PC-9 (cell line): ENCODE measurements around the gene PSME3IP1. TPM values are rescaled to one million over a fixed set of nuclear protein-coding genes. Genes with fewer than 3 reads are reported as not detected.

ENCODE experiments used
- Bru-seq: library from RNA; stranded (reverse); fragments of 400-500 nt; gene quantifications from one replicate; lab custom pipeline; 2021; lab: Mats Ljungman, UMichigan
- BruChase-seq, 2 experiments: library from RNA; stranded (reverse); fragments of 400-500 nt; gene quantifications; one replicate each; lab custom pipeline; 2021; lab: Mats Ljungman, UMichigan
- BruUV-seq: library from RNA; stranded (reverse); fragments of 400-500 nt; replicated peaks from 2 replicates; lab custom pipeline; 2021; lab: Mats Ljungman, UMichigan
- CTCF ChIA-PET: fragments of 300-600 bp; sonication (Branson Sonifier 250); formaldehyde crosslinking; loops from one replicate; lab custom pipeline; 2022; ENCODE audit warnings: antibody characterized with exemption; lab: Charles Lee
- POLR2A ChIA-PET: fragments of 300-600 bp; sonication (Branson Sonifier 250); formaldehyde crosslinking; loops from one replicate; lab custom pipeline; 2022; ENCODE audit warnings: antibody characterized with exemption; ENCODE audit not compliant: unreplicated experiment; lab: Charles Lee
- DNase-seq, 2 experiments: peaks; one replicate each; pipeline versions ENCODE4 v3.0.0 to v3.0.0-alpha.2; 2015 to 2022; ENCODE audit warnings: mixed read lengths in 1 of 2
- H2AFZ ChIP-seq: fragments of 200-600 bp; sonication (generic); 2 replicates; pipeline ENCODE4 v1.8.1; 2017; ENCODE audit warnings: antibody characterized with exemption
- H3F3A ChIP-seq: fragments of 200-600 bp; sonication (generic); 2 replicates; pipeline ENCODE4 v1.8.1; 2017; ENCODE audit warnings: antibody characterized with exemption, mild to moderate bottlenecking, low read depth; ENCODE audit not compliant: insufficient read depth
- H3K27ac ChIP-seq: fragments of 200-600 bp; sonication (generic); 2 replicates; pipeline ENCODE4 v1.6.1; 2016; ENCODE audit warnings: mixed run types
- H3K27me3 ChIP-seq: fragments of 200-600 bp; sonication (generic); 2 replicates; pipeline ENCODE4 v1.6.1; 2016; ENCODE audit warnings: low read depth, mixed run types; ENCODE audit not compliant: insufficient read depth
- H3K36me3 ChIP-seq: fragments of 200-600 bp; sonication (generic); 2 replicates; pipeline ENCODE4 v1.6.1; 2016; ENCODE audit warnings: low read depth, mixed run types
- H3K4me1 ChIP-seq: fragments of 200-600 bp; sonication (generic); replicated peaks from 2 replicates; pipeline ENCODE4 v1.6.1; 2016; ENCODE audit warnings: mixed run types; ENCODE audit not compliant: insufficient read depth
- H3K4me2 ChIP-seq: fragments of 200-600 bp; sonication (generic); 2 replicates; pipeline ENCODE4 v1.6.1; 2017; ENCODE audit warnings: mixed run types
- H3K4me3 ChIP-seq: fragments of 200-600 bp; sonication (generic); 2 replicates; pipeline ENCODE4 v1.6.1; 2016; ENCODE audit warnings: mixed run types
- H3K79me2 ChIP-seq: fragments of 200-600 bp; sonication (generic); 2 replicates; pipeline ENCODE4 v1.6.1; 2017; ENCODE audit warnings: low read depth, mixed run types
- H3K9me2 ChIP-seq: fragments of 200-600 bp; sonication (generic); 2 replicates; pipeline ENCODE4 v1.8.1; 2017; ENCODE audit warnings: mild to moderate bottlenecking; ENCODE audit not compliant: insufficient read depth
- H3K9me3 ChIP-seq: fragments of 200-600 bp; sonication (generic); 2 replicates; pipeline ENCODE4 v1.8.1; 2016; ENCODE audit warnings: low read depth; ENCODE audit not compliant: insufficient read depth
- H4K20me1 ChIP-seq: fragments of 200-600 bp; sonication (generic); 2 replicates; pipeline ENCODE4 v1.8.1; 2017; ENCODE audit not compliant: insufficient read depth
- EZH2 ChIP-seq: fragments of 200-600 bp; sonication (generic); IDR thresholded peaks from 2 replicates; pipeline ENCODE4 v1.8.0; 2017; ENCODE audit warnings: antibody characterized with exemption, low read depth
- intact Hi-C: fragments of 100-400 bp; cut with micrococcal nuclease; formaldehyde crosslinking; loops from one replicate; pipeline ENCODE4 v1.10.0; 2022; ENCODE audit not compliant: unreplicated experiment
- long read RNA-seq: library from polyadenylated mRNA; stranded (forward); transcript quantifications from one replicate; pipeline ENCODE4 v2.0.0, GENCODE V29; 2022
- total RNA-seq: library from RNA; stranded (reverse); gene quantifications from 2 replicates; pipeline ENCODE4 v1.2.3, GENCODE V29; 2021
- TF ChIP-seq, protein P1 (sequence below): fragments of 200-600 bp; sonication (generic); conservative IDR thresholded peaks from 2 replicates; pipeline ENCODE4 v1.6.1; 2017; ENCODE audit warnings: mixed run types, antibody characterized with exemption, mild to moderate bottlenecking, moderate library complexity

The PSME3IP1 gene, protein sequence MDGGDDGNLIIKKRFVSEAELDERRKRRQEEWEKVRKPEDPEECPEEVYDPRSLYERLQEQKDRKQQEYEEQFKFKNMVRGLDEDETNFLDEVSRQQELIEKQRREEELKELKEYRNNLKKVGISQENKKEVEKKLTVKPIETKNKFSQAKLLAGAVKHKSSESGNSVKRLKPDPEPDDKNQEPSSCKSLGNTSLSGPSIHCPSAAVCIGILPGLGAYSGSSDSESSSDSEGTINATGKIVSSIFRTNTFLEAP
- total RNA-seq: 92.4 and 121 TPM in 2 replicates
- Bru-seq, nascent RNA: percentile 90 among the genes with signal in this experiment
- BruChase-seq, experiment 1, labeled RNA remaining after a 2-hour chase: percentile 91 among the genes with signal in this experiment
- percentile 93 among the genes with signal in this experiment for BruChase-seq, experiment 2, labeled RNA remaining after a 6-hour chase
- long read RNA-seq, transcript FAM192A-201 (7 exons, 2,848 nt): major isoform, 34 of 96 reads
- long read RNA-seq, transcript FAM192A-218 (7 exons, 1,086 nt): minor isoform, 10 of 96 reads
- long read RNA-seq, partial matches to known transcripts: 7 of 96 reads
- long read RNA-seq, other reads (novel, unspliced or antisense): 44 of 96 reads

DNA sequence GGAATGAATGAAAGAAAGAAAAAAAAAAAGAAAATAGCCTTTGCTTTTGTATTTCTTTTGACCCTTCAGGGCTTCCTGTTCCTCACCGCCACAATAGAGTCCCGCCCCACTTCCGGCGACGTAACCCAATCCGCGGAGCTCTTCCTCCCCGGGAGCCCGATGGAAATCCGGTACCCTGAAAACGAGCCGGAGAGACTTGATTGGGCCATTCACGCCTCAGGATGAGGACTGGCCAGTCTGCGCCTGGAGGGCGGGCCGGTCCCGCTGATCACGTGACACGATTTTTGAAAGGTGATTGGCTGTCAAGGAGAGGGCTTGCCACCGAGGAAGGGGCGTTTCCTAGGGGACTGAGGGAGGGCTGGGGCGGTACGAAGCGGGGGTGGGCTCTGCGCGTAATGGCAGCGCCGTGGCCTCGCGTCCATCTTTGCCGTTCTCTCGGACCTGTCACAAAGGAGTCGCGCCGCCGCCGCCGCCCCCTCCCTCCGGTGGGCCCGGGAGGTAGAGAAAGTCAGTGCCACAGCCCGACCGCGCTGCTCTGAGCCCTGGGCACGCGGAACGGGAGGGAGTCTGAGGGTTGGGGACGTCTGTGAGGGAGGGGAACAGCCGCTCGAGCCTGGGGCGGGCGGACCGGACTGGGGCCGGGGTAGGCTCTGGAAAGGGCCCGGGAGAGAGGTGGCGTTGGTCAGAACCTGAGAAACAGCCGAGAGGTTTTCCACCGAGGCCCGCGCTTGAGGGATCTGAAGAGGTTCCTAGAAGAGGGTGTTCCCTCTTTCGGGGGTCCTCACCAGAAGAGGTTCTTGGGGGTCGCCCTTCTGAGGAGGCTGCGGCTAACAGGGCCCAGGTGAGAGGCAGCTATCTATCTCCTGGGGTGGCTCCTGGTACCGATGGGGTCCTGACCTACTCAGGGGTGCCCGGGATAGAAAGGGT lies at the start of gene PSME3IP1, which contains the start of gene RSPRY1:
Gene PSME3IP1, minus strand, starts transcription at position 95 of the 927 bp plus-strand sequence. CDS start 12,185 bp downstream, outside the sequence.
Gene RSPRY1, plus strand, starts transcription at position 385 of the 927 bp plus-strand sequence. CDS start 18,330 bp downstream, outside the sequence.
- peak; percentile 97 to 99 for DNase-seq

DNA sequence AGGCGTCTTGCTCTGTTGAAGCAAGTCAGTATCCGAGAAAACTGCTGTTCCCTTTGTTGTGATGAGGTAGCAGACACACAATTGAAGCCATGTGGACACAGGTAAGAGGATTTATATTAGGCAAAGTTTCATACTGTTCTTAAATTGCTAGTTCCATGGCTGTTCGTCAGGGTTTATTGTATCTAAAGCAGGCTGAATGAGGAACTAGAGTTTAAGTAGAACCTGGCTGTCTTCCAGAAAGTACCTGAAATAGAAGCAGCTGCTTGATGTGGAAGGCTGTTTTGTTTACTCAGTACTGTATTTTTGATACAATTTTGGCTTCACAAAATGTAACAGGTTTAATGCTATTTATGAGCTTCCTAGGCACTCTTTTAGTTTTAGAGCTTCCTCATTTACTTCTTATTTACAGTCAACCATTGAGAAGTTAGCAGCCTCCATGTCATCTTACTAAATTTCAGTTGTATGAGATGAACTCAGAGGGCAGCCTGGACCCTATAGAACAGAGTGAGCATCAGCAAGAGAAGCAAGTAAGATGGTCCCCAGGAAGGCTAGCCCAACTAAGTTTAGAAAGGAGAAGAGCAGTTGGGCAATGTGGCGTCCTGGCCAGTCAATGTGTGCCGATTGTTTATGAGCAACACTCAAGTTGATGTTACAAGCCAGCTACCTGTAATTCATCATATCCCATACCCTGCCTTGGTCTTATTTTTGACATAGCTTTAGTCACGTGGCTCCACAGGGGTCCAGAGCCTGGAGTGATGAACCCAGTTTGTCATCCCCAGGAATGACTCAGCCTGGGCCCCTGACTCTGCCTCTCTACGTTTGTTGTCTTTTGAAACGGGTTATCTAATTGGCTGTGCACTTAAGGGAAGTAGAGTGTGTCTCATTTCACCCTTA lies 49.5 kb upstream of the PSME3IP1 start:
- H3K4me2 ChIP-seq: no peak overlapping the region
- no peak overlapping the region for H3K4me3 ChIP-seq
- H4K20me1 ChIP-seq: no peaks in the 10 kb centered on the region
- H2AFZ ChIP-seq: no peak overlapping the region
- no peak overlapping the region for H3K27ac ChIP-seq
- no peak for DNase-seq
- H3K79me2 ChIP-seq: no peaks in the 10 kb centered on the region
- no peaks in the 10 kb centered on the region for H3K27me3 ChIP-seq
- no peaks in the 10 kb centered on the region for H3K9me2 ChIP-seq
- intact Hi-C loops: no loop called here
- no peaks in the 10 kb centered on the region for H3K9me3 ChIP-seq
- peaks cover 29% of the 10 kb centered on the region; the same call in 1 of the 2 replicates for H3K36me3 ChIP-seq
- no TSS peak for BruUV-seq
- ChIA-PET POLR2A (interaction anchor here (0.7 kb wide), 1 partner anchor 14 kb away, joined by 3 read pairs; no protein-coding TSS in a partner anchor), CTCF (no interaction called here)
- H3F3A ChIP-seq: peaks cover 4% of the 10 kb centered on the region
- no peaks in the 10 kb centered on the region for H3K4me1 ChIP-seq
- TF ChIP-seq, protein P1, sequence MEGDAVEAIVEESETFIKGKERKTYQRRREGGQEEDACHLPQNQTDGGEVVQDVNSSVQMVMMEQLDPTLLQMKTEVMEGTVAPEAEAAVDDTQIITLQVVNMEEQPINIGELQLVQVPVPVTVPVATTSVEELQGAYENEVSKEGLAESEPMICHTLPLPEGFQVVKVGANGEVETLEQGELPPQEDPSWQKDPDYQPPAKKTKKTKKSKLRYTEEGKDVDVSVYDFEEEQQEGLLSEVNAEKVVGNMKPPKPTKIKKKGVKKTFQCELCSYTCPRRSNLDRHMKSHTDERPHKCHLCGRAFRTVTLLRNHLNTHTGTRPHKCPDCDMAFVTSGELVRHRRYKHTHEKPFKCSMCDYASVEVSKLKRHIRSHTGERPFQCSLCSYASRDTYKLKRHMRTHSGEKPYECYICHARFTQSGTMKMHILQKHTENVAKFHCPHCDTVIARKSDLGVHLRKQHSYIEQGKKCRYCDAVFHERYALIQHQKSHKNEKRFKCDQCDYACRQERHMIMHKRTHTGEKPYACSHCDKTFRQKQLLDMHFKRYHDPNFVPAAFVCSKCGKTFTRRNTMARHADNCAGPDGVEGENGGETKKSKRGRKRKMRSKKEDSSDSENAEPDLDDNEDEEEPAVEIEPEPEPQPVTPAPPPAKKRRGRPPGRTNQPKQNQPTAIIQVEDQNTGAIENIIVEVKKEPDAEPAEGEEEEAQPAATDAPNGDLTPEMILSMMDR: no peak
- no peak for TF ChIP-seq EZH2

More for the DNA sequence above, at the start of gene PSME3IP1, which contains the start of gene RSPRY1:
- peak within 1 kb of the TSS; percentile 96 for H3K4me2 ChIP-seq
- H3K36me3 ChIP-seq: 0 out of 2 replicates have a peak, but pooled peaks cover 3% of the 10 kb centered on the region
- ChIA-PET POLR2A (interaction anchor here (0.5 to 1.0 kb wide), 13 partner anchors 8 to 295 kb away, joined by 3 to 13 read pairs (median 7); partner anchors contain the start of genes ARL2BP and POLR2C), CTCF (interaction anchor here (0.7 to 1.4 kb wide), 2 partner anchors 114 to 929 kb away, joined by 7 to 14 read pairs; no protein-coding TSS in a partner anchor)
- H3K79me2 ChIP-seq: peaks cover 96% of the 10 kb centered on the region
- no peaks in the 10 kb centered on the region for H3K9me3 ChIP-seq
- peaks cover 16% of the 10 kb centered on the region; the same call in 1 of the 2 replicates for H3F3A ChIP-seq
- peak within 1 kb of the TSS; percentile 86 for H3K4me3 ChIP-seq
- H2AFZ ChIP-seq: peak within 1 kb of the TSS; percentile 89
- TSS peak; percentile 29 for BruUV-seq
- H3K27me3 ChIP-seq: no peaks in the 10 kb centered on the region
- peak within 1 kb of the TSS; percentile 64 for H3K27ac ChIP-seq
- TF ChIP-seq, protein P1: no peak
- TF ChIP-seq EZH2: no peak
- H3K4me1 ChIP-seq: peaks cover 44% of the 10 kb centered on the region
- intact Hi-C loops: loop anchor here (1.0 to 5.0 kb wide), 3 partner anchors 59 to 231 kb away; partner anchors contain the start of gene ARL2BP
- no peaks in the 10 kb centered on the region for H3K9me2 ChIP-seq
- no peaks in the 10 kb centered on the region; the same call in 1 of the 2 replicates for H4K20me1 ChIP-seq
